GM23338 (cell line): ENCODE results near the gene ZEB2. TPM values are rescaled to one million over a fixed set of nuclear protein-coding genes. Genes with fewer than 3 reads are reported as not detected.

ENCODE experiments used
- ATAC-seq: fragments of 200-7000 bp; cut with Tn5 transposase; 3 replicates; pipeline ENCODE4 v1.9.1; 2020
- DNase-seq: peaks from one replicate; pipeline ENCODE4 v3.0.0-alpha.2; 2015; ENCODE audit warnings: low spot score
- H2AFZ ChIP-seq: fragments of 200-600 bp; sonication (generic); 2 replicates; pipeline ENCODE4 v1.8.0; 2016; ENCODE audit warnings: antibody characterized with exemption, mild to moderate bottlenecking, moderate library complexity
- H3F3A ChIP-seq: fragments of 200-600 bp; sonication (generic); replicated peaks from 2 replicates; pipeline ENCODE4 v1.8.0; 2017; ENCODE audit warnings: antibody characterized with exemption, mixed run types, low read depth
- H3K27ac ChIP-seq: fragments of 200-600 bp; sonication (generic); 2 replicates; pipeline ENCODE4 v1.6.1; 2016; ENCODE audit warnings: low read depth
- H3K27me3 ChIP-seq: fragments of 200-600 bp; sonication (generic); 2 replicates; pipeline ENCODE4 v1.8.0; 2016; ENCODE audit warnings: mild to moderate bottlenecking, mixed run types, moderate library complexity; ENCODE audit not compliant: insufficient read depth
- H3K36me3 ChIP-seq: fragments of 200-600 bp; sonication (generic); 2 replicates; pipeline ENCODE4 v1.8.0; 2016; ENCODE audit warnings: mild to moderate bottlenecking; ENCODE audit not compliant: insufficient read depth
- H3K4me1 ChIP-seq: fragments of 200-600 bp; sonication (generic); 2 replicates; pipeline ENCODE4 v1.8.0; 2016; ENCODE audit warnings: mild to moderate bottlenecking, moderate library complexity; ENCODE audit not compliant: insufficient read depth
- H3K4me2 ChIP-seq: fragments of 200-600 bp; sonication (generic); 2 replicates; pipeline ENCODE4 v1.7.1; 2017; ENCODE audit warnings: mixed run types
- H3K4me3 ChIP-seq: fragments of 200-600 bp; sonication (generic); 2 replicates; pipeline ENCODE4 v1.6.1; 2016; ENCODE audit warnings: mixed run types
- H3K79me2 ChIP-seq: fragments of 200-600 bp; sonication (generic); replicated peaks from 2 replicates; pipeline ENCODE4 v1.8.0; 2017; ENCODE audit warnings: mild to moderate bottlenecking; ENCODE audit not compliant: insufficient read depth
- H3K9me2 ChIP-seq: fragments of 200-600 bp; sonication (generic); 2 replicates; pipeline ENCODE4 v1.8.0; 2017; ENCODE audit not compliant: insufficient read depth
- H4K20me1 ChIP-seq: fragments of 200-600 bp; sonication (generic); replicated peaks from 2 replicates; pipeline ENCODE4 v1.8.0; 2017; ENCODE audit warnings: mild to moderate bottlenecking; ENCODE audit not compliant: insufficient read depth
- H3K27ac Mint-ChIP-seq: 2 replicates; pipeline ENCODE4 v1.8.0; 2020; ENCODE audit warnings: inconsistent platforms, mild to moderate bottlenecking, moderate library complexity, mixed read lengths
- H3K27me3 Mint-ChIP-seq: 3 replicates; pipeline ENCODE4 v1.8.0; 2022; ENCODE audit warnings: low read depth, mild to moderate bottlenecking, moderate library complexity, mixed read lengths, inconsistent platforms; ENCODE audit not compliant: insufficient read depth, poor library complexity
- H3K36me3 Mint-ChIP-seq: 3 replicates; pipeline ENCODE4 v1.8.0; 2021; ENCODE audit warnings: low read depth, mild to moderate bottlenecking, inconsistent platforms, moderate library complexity, mixed read lengths
- H3K4me1 Mint-ChIP-seq: 3 replicates; pipeline ENCODE4 v1.8.0; 2020; ENCODE audit warnings: mild to moderate bottlenecking, inconsistent platforms, mixed read lengths
- H3K4me3 Mint-ChIP-seq: 3 replicates; pipeline ENCODE4 v1.8.0; 2021; ENCODE audit warnings: moderate library complexity, mild to moderate bottlenecking, inconsistent platforms, mixed read lengths
- H3K9me3 Mint-ChIP-seq: 3 replicates; pipeline ENCODE4 v1.8.0; 2020; ENCODE audit warnings: moderate library complexity, mild to moderate bottlenecking, inconsistent platforms, mixed read lengths
- CREB1 ChIP-seq: fragments of 250-450 bp; sonication (Bioruptor Pico); IDR thresholded peaks from 2 replicates; pipeline ENCODE4 v1.5.0; 2020; ENCODE audit warnings: low read depth, mild to moderate bottlenecking, moderate library complexity
- EZH2 ChIP-seq: fragments of 200-600 bp; sonication (generic); IDR thresholded peaks from one replicate; pipeline ENCODE4 v1.8.0; 2017; ENCODE audit warnings: antibody characterized with exemption, mild to moderate bottlenecking, low read depth; ENCODE audit not compliant: unreplicated experiment
- EZH2phosphoT487 ChIP-seq: fragments of 200-600 bp; sonication (generic); IDR thresholded peaks from one replicate; pipeline ENCODE4 v1.8.1; 2018; ENCODE audit warnings: antibody characterized with exemption; ENCODE audit not compliant: unreplicated experiment
- NANOG ChIP-seq: IDR thresholded peaks from 2 replicates; pipeline ENCODE4 v1.6.1; 2016; ENCODE audit warnings: antibody characterized with exemption, borderline replicate concordance
- POLR2AphosphoS5 ChIP-seq: IDR thresholded peaks from 2 replicates; pipeline ENCODE4 v1.6.1; 2016; ENCODE audit warnings: antibody characterized with exemption, low read depth
- STAT1 ChIP-seq: IDR thresholded peaks from one replicate; pipeline ENCODE4 v1.6.1; 2016; ENCODE audit warnings: antibody characterized with exemption; ENCODE audit not compliant: unreplicated experiment
- ZNF462 ChIP-seq: fragments of 250-450 bp; sonication (Bioruptor Pico); IDR thresholded peaks from 2 replicates; pipeline ENCODE4 v1.5.0; 2020; ENCODE audit warnings: mild to moderate bottlenecking, moderate library complexity
- polyA plus RNA-seq: library from polyadenylated mRNA; unstranded; fragments of >200 nt; fragmentation: Nextera tagmentation; extraction: Ambion mirVana; gene quantifications from 2 replicates; pipeline ENCODE4 v1.2.1, GENCODE V29; 2016
- total RNA-seq: library from RNA; depleted of rRNA; stranded (reverse); fragments of >200 nt; shearing (Covaris generic); gene quantifications from 2 replicates; pipeline ENCODE4 v1.2.3, GENCODE V29; 2014

The ZEB2 gene
- total and polyA plus RNA-seq, 2 experiments from 2014 or later = 0.45 TPM; not detected in 1

DNA sequence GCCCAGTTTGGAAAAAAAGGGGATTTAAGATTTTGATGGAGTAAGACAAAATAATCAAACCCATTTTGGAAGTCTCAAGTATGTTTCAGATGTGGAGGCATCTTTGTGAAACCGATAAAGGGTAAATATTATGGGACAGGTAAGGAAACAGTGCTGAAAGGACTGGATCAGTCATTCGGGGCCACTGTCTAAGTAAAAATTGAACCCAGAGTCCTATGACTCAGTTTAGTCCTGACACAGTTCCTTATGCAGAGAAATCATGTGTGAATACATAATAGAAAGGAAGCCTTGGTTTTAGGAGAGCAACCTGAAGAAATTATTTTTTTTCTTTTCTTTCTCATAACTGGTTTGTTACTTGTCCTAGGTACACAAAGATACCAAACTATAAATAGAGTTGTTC, 15.4 kb upstream of the ZEB2 start (continued):
- TF ChIP-seq ZNF462 (CRISPR knock-in tag) = no peak
- no peak for TF ChIP-seq POLR2AphosphoS5
- TF ChIP-seq EZH2 = no peak
- TF ChIP-seq CREB1 = no peak
- no peak for TF ChIP-seq EZH2phosphoT487

- Mint-ChIP-seq H3K27ac (no peak overlapping the region), H3K9me3 (peaks cover 4% of the 10 kb centered on the region; the same call in 2 of the 3 replicates), H3K4me3 (no peak overlapping the region), H3K4me1 (no peaks in the 10 kb centered on the region; the same call in 2 of the 3 replicates), H3K36me3 (peaks cover 4% of the 10 kb centered on the region; the same call in 1 of the 3 replicates), H3K27me3 (peaks cover 9% of the 10 kb centered on the region)
- Histone ChIP-seq H3K4me3 (no peak overlapping the region), H3K4me2 (no peak overlapping the region), H3K9me2 (no peaks in the 10 kb centered on the region), H3K36me3 (no peaks in the 10 kb centered on the region), H4K20me1 (no peaks in the 10 kb centered on the region), H3F3A (no peaks in the 10 kb centered on the region), H2AFZ (no peak overlapping the region), H3K27me3 (no peaks in the 10 kb centered on the region), H3K4me1 (no peaks in the 10 kb centered on the region), H3K27ac (no peak overlapping the region), H3K79me2 (no peaks in the 10 kb centered on the region)
- DNase-seq = no peak
- ATAC-seq = no peak
- TF ChIP-seq POLR2AphosphoS5 = no peak
- TF ChIP-seq NANOG = no peak
- no peak for TF ChIP-seq STAT1
- TF ChIP-seq ZNF462 (CRISPR knock-in tag) = no peak
Measured at GRCh38 chr2:144533221-144533620, 13.3 kb upstream of the ZEB2 start.
